Iris pigment epithelial cell (primary cell): ENCODE results near the gene RP2.

Experiments used
- DNase-seq: peaks from one replicate; pipeline ENCODE4 v3.0.0-alpha.2; 2011; ENCODE audit warnings: low read depth

The RP2 gene

DNA sequence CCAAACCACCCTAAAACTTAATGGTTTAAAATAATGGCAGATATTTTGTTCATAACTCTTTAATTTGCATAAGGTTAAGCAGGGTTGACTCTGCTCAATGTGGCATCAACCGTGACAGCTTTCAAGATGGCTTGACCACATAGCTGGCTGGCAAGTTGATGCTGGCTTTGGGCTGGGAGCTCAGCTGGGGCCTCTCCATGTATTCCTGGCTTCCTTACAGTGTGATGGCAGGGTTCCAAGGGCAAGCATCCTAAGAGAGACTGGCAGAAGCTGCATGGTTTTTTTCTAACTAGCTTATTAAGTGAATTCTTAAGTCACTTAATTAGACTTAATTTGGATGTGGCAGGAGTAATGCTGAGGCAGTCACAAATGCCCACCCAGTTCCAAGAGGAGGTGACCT, 4.5 kb downstream of the RP2 start:
- no peak for DNase-seq

DNA sequence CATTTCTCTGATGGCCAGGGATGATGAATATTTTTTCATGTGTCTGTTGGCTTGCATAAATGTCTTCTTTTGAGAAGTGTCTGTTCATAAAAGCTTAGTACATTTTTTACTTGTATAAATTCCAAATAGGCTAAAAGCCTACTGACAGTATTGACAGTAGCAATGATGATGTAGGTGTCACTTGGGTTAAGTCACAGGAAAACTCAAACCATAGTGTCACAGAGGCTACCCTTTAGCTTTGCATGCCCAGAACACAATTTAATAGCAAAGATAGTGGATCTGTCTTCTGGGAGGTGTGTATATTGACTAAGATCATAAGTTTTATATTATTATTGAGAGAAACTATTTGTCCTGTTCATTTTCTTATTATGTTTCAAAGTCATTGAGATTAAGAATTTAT, 8.1 kb downstream of the RP2 start:
- no peak for DNase-seq

- peak; percentile 49 for DNase-seq
These were observed 13.1 kb downstream of the RP2 start for GRCh38 chrX:46849933-46850332.

DNA sequence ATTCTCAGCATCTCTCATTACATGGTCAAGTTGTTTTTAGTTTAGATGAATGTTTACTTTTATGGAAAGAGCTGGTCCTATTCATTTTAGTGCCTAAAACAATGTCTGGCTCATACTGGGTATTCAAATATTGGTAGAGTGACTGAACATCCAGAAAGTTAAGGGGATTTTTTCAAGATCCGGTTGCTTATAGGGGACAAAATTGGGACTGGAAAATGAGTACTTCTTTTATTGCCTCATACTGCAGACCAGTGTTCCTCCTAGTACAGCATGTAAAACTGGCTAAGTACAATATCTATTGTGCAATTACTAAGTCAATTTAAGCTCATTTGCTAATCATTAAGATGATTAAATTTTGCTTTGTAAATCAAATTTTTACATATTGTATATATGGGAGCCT, 13.9 kb downstream of the RP2 start:
- no peak for DNase-seq

DNA sequence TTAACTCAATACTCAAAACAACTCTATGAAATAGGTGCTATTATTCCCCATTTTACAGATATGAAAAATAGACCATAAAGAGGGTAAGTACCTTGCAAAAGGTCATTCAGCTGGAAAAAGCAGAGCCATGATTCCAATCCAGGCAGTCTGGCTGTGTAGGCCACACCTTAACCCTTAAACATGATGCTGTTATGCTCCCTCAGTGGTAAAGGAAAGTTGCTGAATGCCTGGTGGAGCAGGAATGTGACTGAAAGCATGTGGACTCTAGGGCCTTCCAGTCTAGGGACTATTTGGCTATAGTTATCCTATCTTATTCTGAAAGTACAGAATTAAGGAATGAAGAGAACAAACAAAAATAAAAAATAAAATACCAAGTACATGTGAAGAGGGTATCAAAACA, 19.6 kb downstream of the RP2 start:
- peak; percentile 16 for DNase-seq

DNA sequence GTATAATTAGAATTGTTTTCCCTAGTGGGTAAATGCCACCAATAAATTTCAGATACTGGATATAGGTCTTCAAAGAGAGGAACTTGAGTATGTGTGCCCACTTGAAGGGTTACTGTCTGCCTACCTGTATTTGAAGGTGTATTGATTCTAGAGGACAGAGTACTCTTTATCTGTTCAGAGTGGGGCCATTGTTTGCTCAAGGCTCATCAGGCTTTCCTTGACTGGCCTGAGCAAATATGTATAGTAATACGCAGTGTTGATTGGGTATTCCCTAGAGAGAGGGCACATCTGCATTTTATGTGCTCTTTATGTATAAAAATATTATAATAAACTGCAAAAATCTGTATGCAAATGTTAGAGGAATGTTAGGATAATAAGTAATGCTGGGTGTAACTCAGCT, 23.7 kb downstream of the RP2 start:
- no peak for DNase-seq

GRCh38 chrX:46863072-46863471, 26.2 kb downstream of the RP2 start:
- no peak for DNase-seq

DNA sequence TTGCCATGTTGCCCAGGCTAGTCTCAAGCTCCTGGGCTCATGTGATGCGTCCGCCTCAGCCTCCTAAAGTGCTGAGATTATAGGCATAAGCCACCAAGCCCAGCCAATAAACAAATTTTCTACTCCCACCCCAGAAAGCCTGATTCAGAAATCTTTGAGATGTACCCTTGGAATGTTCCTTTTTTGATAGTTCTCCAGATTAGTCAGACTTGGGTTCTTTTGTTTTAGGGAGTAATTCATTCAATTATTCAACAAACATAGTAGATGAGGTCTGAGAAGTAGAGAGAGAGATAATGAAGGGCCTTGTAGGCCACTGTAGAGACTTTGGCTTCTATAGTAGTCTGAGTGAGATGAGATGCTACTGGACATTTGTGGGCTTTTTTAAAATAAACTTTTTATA, 27.8 kb downstream of the RP2 start:
- DNase-seq: no peak

DNA sequence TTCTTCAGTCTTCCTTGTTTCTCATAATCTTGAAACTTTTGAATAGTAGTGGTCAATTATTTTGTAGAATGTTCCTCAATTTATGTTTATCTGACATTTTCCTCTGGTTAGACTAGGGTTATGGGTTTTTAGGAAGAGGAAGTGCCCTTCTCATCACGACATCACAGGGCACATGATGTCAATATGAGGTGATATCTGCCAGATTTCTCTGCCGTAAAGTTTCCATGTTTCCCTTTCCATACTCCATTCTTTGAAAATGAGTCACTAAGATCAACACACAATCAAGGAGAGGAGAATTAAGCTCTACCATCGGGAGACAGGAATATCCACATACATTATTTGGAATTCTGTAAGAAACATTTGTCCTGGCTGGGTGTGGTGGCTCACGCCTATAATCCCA, 28.4 kb downstream of the RP2 start:
- peak; percentile 38 for DNase-seq

GRCh38 chrX:46866726-46867125, 29.9 kb downstream of the RP2 start:
- DNase-seq: no peak

DNA sequence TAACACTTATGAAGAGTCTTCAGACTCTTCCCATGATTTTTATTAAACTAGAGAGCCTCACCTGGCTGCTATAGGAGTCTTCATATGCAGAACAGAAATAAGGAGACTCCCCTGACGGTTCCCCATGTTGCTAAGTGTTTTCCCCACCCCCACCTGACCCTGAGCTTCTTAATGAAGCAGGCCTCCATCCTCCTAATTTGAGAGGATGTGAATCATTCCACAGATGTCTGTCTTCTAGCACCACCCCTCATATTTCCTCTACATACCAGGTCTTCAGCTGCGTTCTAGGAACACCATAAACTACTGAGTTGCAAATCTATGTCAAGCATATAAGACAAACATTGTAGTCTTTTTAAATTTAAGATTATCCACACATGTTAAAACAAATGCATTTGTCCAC, 36.9 kb downstream of the RP2 start:
- peak; percentile 23 for DNase-seq

DNA sequence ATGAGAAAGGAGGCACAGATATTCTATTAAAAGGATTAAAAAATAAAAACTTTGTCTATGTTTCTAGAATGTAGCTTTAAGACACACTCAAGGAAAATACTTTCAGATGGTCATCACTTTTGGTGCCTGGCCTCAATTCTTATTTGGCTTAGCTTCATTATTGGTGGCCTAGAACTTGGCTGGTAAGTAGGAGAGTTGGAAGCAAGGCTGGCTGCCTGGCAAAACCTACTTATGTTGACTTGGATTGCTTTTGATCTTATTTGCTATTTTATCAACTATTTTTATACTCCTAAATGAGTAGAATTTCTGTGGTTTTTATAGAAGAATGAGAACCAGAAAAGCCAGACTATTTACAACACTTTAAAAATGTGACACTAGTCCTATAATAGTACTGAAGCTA, 40.1 kb downstream of the RP2 start:
- DNase-seq: no peak

DNA sequence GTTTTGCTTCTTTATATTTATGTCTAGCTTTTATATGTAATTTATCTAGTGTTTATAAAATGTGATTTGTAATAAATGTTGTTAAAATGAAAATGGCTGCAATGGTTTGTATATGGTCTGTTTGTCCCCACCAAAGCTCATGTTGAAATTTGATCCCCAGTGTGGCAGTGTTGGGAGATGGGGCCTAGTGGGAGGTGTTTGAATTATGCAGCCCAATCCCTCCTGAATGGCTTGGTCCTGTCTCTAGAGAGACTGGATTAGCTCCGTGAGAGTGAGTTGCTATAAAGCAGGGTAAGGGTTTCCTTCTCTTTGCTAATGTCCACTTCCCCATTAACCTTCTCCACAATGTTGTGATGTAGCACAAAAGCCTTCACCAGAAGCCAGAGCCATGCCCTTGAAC, 45.4 kb downstream of the RP2 start:
- no peak for DNase-seq

DNA sequence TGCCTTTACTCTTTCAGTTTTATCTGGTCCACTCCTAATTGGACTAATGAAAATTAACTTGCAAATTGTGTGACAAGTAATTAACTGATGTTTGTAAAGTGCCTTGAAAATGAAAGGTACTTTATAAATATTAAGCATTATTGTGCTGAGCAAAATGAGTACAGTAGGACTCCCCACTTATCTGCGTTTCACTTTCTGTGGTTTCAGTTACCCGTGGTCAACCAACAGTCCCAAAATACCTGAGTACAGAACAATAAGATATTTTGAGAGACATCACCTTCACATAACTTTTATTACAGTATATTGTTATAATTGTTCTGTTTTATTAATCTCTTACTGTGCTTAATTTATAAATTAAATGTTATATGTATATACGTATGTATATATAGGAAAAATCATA, 48.0 kb downstream of the RP2 start:
- no peak for DNase-seq

DNA sequence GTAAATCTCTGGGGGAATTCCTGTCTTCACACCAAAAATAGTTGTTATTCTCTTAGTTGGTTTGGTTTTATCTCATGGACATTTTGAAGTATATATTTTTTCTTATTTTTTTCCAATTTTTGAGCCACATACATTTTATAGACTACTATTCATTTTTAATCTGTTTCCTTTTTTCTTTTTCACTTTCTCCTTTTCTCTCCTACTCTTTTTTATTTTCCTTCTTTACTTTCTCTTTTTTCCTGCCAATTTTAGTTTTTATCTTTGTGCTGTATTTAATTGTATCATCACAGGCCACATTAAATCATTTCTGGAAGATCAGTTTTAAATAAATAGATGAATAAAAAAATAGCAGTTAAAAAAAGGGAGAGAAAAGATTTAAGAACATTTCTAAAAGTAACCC, 61.4 kb downstream of the RP2 start:
- DNase-seq: no peak

GRCh38 chrX:46903458-46904242, 66.8 kb downstream of the RP2 start:
- DNase-seq: peak; percentile 68

DNA sequence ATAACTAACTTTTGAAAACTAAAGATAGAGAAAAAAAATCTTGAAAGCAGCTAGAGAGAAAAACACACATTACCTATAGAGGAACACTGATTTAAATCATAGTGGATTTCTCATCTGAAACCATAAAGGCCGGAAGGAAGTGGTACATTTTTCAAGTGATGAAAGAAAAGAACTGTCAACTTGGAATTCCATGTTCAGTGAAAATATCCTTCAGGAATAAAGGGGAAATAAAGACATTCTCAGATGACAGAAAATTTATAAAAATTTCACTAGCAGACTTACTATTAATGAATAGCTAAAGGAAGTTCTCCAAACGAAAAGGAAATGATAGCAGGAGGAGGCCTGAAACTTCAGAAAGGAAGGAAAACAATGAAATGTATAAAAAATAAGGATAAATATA, 67.8 kb downstream of the RP2 start:
- no peak for DNase-seq

- no peak for DNase-seq
These were observed 73.6 kb downstream of the RP2 start for GRCh38 chrX:46910415-46910814.

DNA sequence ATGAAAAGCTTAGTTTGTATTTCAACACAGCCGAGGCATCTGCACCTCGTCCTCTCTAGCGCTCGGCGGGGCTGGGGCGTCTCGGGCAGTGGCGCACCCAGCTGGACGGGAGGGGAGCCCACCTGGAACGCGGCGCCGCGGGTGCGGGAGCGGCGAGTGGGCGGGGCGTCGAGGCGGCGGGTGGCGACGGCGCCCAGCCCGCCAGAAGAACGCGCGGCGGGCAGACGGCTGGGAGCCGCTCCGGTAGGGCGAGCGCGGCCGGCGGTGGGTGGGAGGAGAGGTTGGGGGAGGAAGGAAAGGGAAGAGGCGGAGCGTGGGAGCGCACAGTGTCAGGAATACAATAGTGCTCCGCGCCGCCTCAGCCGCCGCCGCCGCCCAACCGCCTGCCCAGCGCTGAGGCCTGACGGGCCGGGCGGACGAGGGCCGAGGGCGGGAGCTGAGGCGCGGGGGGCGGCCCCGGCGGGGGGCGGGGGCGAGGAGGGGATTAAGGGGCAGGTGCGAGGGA, 75.3 kb downstream of the RP2 start, which contains the start of gene JADE3:
Gene JADE3, plus strand, starts transcription at position 324 of the 505 bp plus-strand sequence. CDS start 72,474 bp downstream, outside the sequence.
- DNase-seq: peak; percentile 67

- peak; percentile 27 for DNase-seq
These were observed 76.0 kb downstream of the RP2 start for GRCh38 chrX:46912603-46913491.

GRCh38 chrX:46913667-46914066, 76.8 kb downstream of the RP2 start:
- DNase-seq: peak; percentile 46

DNA sequence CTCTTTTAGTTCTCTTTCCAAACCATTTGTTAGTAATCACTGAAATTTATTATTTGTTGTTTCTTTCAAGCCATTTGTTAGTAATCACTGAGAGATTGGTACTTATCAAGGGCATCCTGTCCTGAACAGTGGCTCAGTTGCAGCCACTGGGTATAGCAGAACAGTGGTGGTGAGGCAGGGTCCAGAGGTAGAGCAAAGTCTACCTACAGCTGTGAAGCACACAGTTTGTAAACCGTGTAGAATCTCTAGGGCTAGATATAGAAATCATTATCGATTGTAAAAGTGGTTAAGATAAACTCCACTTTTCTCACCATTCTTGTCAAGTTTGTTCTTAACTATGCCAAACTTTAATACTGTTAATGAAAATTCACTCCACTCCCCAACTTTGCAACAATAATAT, 79.4 kb downstream of the RP2 start:
- no peak for DNase-seq

DNA sequence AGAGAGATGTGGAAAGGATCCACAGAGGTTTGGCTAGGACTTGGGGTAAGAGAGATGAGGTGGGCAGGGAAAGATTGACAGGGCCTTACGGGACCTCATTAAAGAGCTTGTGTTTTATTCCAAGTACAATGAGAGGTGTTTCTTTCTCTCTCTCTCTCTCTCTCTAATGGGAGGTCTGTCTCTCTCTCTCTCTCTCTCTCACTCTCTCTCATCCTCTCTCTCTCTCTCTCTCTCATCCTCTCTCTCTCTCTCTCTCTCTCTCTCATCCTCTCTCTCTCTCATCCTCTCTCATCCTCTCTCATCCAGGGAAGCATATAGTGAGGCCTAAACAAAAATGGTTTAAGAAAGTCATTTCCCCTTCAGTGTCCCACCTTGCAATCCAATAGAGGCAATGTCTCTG, 80.8 kb downstream of the RP2 start:
- no peak for DNase-seq
